RWPE1 (cell line): ENCODE data around the gene TMIGD1.

Experiments used
- CTCF ChIA-PET: fragments of 350-600 bp; sonication (Branson Sonifier 250); formaldehyde crosslinking; extraction: SDS; loops from one replicate; lab custom pipeline; 2021; lab: Yijun Ruan, JAX
- POLR2A ChIA-PET: fragments of 400-600 bp; formaldehyde crosslinking; extraction: SDS; loops from one replicate; lab custom pipeline; 2020; ENCODE audit warnings: antibody characterized with exemption; ENCODE audit not compliant: low non-redundant PET; lab: Yijun Ruan, JAX
- DNase-seq: peaks from one replicate; pipeline ENCODE4 v3.0.0; 2012; ENCODE audit warnings: low spot score
- H3K27ac ChIP-seq: fragments of 450-650 bp; 2 replicates; pipeline ENCODE4 v1.5.1; 2017
- CTCF ChIP-seq: fragments of 450-650 bp; conservative IDR thresholded peaks from 2 replicates; pipeline ENCODE4 v1.5.1; 2017; ENCODE audit warnings: low read depth, mild to moderate bottlenecking

The TMIGD1 gene, protein sequence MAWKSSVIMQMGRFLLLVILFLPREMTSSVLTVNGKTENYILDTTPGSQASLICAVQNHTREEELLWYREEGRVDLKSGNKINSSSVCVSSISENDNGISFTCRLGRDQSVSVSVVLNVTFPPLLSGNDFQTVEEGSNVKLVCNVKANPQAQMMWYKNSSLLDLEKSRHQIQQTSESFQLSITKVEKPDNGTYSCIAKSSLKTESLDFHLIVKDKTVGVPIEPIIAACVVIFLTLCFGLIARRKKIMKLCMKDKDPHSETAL

DNA sequence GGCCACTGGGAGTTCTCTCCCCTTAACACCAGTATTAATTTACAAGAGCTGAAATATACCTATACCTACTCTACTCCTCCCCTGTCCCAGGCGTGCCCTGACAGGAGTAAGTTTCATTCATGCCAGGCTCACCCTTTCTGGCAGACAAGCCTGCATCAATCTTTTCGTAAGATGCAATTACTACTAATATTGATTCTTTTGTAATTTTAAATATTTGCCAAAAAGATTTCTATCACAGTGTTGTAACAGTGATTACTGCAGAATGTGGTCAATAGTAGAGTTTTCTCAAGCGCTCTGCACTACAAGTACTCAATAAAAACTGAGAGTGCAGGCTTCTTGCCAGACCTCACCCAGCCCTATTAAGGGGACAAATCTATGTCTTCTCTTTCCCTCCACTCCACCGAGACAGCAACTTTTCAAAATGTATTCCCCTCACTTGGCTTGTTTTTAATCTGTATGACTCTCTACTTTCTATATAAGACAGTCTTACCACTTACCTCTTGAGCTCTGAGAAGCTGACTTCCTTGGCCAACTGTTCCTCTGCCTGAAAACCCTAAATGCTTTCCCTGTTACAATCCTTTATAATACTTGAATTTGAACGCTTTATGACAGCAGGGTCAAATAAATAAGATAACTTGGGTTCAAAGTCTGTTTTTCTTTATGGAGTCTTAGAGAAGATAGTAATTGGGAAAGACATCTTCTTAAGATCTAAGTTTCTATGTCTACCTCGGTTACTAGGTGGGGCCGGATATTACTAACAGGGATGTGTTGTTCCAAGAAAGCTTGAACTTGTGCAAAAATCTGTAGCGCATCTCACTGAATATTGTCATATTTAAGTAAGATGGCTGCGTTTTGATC, at the start of gene TMIGD1:
Gene TMIGD1 (minus strand): TSS at position 555 of the 858 bp plus-strand sequence. CDS start 1,924 bp downstream, outside the sequence.
- POLR2A ChIA-PET = interaction anchor here (0.6 kb wide), 1 partner anchor 219 kb away, joined by 3 read pairs; no protein-coding TSS in a partner anchor

DNA sequence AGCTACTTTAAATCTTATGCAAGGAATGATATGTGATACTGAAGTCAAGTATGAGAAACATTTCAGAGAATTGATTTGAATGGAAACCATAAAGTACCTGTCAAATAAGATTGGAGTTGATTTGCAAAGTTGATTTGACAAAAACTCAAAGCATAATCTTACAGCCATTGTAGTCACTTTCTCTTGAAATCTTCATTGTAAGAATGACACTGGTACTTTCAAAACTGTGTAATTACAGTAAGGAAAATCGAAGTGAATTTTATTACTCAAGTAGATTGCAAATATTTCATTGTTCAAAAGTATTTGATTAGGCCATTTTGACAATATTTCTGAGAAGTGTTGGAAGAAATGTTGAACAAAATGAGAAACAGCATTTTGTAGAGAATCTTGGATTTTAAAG, 48.5 kb upstream of the TMIGD1 start:
- POLR2A ChIA-PET = no interaction called here
- no peak for DNase-seq
- CTCF ChIA-PET = no interaction called here
- H3K27ac ChIP-seq = no peak overlapping the region
- TF ChIP-seq CTCF = no peak

More for the DNA sequence above, at the start of gene TMIGD1:
- CTCF ChIA-PET = interaction anchor here (0.7 kb wide), 2 partner anchors 30 kb away, joined by 3 to 5 read pairs; no protein-coding TSS in a partner anchor
- TF ChIP-seq CTCF = no peak
- DNase-seq = peak; percentile 26
- H3K27ac ChIP-seq = no peak within 1 kb of the TSS

DNA sequence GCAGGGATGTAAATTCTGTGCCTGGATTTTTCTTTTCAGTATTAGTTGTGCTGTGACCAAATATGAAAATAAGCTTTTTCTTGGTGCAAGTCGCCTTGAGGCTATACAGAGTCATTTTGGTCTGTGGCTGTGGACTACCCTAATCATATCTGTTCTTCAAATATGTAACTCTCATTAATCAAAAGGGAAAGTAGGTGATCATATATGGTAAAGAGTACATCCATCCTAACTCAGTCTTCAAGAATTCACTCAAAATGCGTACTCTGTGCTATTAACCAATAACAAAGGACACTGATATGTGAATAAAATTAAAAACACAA, 47.4 kb upstream of the TMIGD1 start:
- no peak overlapping the region for H3K27ac ChIP-seq
- CTCF ChIA-PET = no interaction called here
- POLR2A ChIA-PET = no interaction called here
- no peak for DNase-seq
- TF ChIP-seq CTCF = no peak

- TF ChIP-seq CTCF = no peak
- H3K27ac ChIP-seq = no peak overlapping the region
- ChIA-PET CTCF (no interaction called here), POLR2A (no interaction called here)
- no peak for DNase-seq
Observed at GRCh38 chr17:30380643-30381339, 46.9 kb upstream of the TMIGD1 start.

GRCh38 chr17:30379903-30380381, 46.1 kb upstream of the TMIGD1 start:
- CTCF ChIA-PET = interaction anchor here (0.6 kb wide), 1 partner anchor 16 kb away, joined by 4 read pairs; no protein-coding TSS in a partner anchor
- no peak overlapping the region; the same call in 1 of the 2 replicates for H3K27ac ChIP-seq
- DNase-seq = no peak
- POLR2A ChIA-PET = no interaction called here
- no peak for TF ChIP-seq CTCF
